ENCODE data around the gene CCL25. TPM values are rescaled to one million over a fixed set of nuclear protein-coding genes. Genes with fewer than 3 reads are reported as not detected.

Gene CCL25, protein sequence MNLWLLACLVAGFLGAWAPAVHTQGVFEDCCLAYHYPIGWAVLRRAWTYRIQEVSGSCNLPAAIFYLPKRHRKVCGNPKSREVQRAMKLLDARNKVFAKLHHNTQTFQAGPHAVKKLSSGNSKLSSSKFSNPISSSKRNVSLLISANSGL
- total RNA-seq (2022) = not detected in 2 replicates
- Bru-seq, nascent RNA = not detected
- not detected for BruChase-seq, experiment 1, labeled RNA remaining after a 2-hour chase
- BruChase-seq, experiment 2, labeled RNA remaining after a 6-hour chase = percentile 8 among the genes with signal in this experiment
- long read RNA-seq = 0 reads

DNA sequence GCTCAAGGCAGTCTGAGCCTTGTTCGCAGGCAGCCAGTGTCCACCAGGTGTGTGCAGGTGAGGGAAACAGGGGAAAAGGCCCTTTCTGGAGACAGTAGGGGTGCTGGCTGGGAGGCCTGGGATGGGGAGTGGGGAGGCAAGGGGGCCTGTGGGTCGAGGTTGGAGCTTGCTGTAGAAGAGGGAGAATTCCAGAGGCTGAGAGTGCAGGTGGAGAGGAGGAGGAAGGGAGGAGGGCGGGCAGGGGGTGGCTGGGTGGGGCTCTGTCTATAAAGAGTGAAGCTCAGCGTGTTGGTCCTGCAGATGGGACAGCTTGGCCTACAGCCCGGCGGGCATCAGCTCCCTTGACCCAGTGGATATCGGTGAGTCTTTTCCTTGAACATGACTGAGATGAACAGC is at the start of gene CCL25:
TSS of gene CCL25 (plus strand) at position 297 of the 396 bp plus-strand sequence. CDS start 290 bp downstream, outside the sequence.
- no peak within 1 kb of the TSS for H3K4me3 Mint-ChIP-seq (ENCODE audit: unreplicated experiment)

DNA sequence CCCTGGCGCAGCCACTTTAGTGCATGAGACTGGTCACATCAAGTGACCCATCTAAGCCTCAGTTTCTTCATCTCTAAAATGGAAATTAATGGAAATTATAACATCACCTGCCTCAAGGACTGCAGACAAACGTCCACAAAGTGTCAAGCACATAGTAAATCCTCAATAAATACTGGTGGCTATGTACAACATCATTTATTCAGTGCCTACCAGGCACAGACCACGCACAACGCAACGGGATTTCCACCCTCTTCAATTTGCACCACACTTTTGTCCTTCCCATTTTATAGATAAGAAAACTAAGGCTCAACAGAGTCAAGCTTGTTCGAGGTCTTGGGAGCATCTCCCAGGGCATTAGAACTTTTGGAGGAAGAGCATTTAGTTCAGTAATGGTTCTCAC is 48.6 kb upstream of the CCL25 start:
- no peak for DNase-seq
- H3K9me3 ChIP-seq = no peaks in the 10 kb centered on the region
- Mint-ChIP-seq H3K27me3 (ENCODE audit: insufficient read depth, unreplicated experiment) (no peaks in the 10 kb centered on the region), H3K4me3 (ENCODE audit: unreplicated experiment) (peak overlapping the region; percentile 83), H3K27ac (ENCODE audit: unreplicated experiment) (peak overlapping the region; percentile 16), H3K9me3 (ENCODE audit: unreplicated experiment) (no peaks in the 10 kb centered on the region), H3K4me1 (ENCODE audit: low read depth, unreplicated experiment) (peaks cover 18% of the 10 kb centered on the region), H3K36me3 (ENCODE audit: insufficient read depth, unreplicated experiment) (peaks cover 24% of the 10 kb centered on the region)
- BruUV-seq (replicated peaks) = TSS peak; percentile 65
- TF ChIP-seq, protein P1, sequence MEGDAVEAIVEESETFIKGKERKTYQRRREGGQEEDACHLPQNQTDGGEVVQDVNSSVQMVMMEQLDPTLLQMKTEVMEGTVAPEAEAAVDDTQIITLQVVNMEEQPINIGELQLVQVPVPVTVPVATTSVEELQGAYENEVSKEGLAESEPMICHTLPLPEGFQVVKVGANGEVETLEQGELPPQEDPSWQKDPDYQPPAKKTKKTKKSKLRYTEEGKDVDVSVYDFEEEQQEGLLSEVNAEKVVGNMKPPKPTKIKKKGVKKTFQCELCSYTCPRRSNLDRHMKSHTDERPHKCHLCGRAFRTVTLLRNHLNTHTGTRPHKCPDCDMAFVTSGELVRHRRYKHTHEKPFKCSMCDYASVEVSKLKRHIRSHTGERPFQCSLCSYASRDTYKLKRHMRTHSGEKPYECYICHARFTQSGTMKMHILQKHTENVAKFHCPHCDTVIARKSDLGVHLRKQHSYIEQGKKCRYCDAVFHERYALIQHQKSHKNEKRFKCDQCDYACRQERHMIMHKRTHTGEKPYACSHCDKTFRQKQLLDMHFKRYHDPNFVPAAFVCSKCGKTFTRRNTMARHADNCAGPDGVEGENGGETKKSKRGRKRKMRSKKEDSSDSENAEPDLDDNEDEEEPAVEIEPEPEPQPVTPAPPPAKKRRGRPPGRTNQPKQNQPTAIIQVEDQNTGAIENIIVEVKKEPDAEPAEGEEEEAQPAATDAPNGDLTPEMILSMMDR (IDR thresholded peaks at IDR 0.05; ENCODE audit: insufficient read depth in 1 of 2, low read depth in 1 of 2, low read length in 1 of 2, severe bottlenecking in 1 of 2, unreplicated experiment in 1 of 2) = no peak
- H3K4me1 ChIP-seq = peaks cover 12% of the 10 kb centered on the region; the same call in 1 of the 2 replicates
- H3K4me3 ChIP-seq (ENCODE audit: low read depth, low read length) = peak overlapping the region; percentile 71
- POLR2A ChIA-PET = no interaction called here
- CTCF ChIA-PET = interaction anchor here (1.8 kb wide), 1 partner anchor 25 kb away, joined by 5 read pairs; no protein-coding TSS in a partner anchor
- no peaks in the 10 kb centered on the region; the same call in 1 of the 2 replicates for H3K36me3 ChIP-seq (ENCODE audit: control insufficient read depth, insufficient read depth, low read length)
- intact Hi-C loops (cut with micrococcal nuclease; ENCODE audit: unreplicated experiment) = no loop called here
- H3K27me3 ChIP-seq (replicated peaks; ENCODE audit: control insufficient read depth, insufficient read depth, low read length) = no peaks in the 10 kb centered on the region

More for the DNA sequence above, at the start of gene CCL25:
- Mint-ChIP-seq H3K27me3 (ENCODE audit: insufficient read depth, unreplicated experiment) (no peaks in the 10 kb centered on the region), H3K36me3 (ENCODE audit: insufficient read depth, unreplicated experiment) (no peaks in the 10 kb centered on the region), H3K4me1 (ENCODE audit: low read depth, unreplicated experiment) (peaks cover 7% of the 10 kb centered on the region), H3K9me3 (ENCODE audit: unreplicated experiment) (no peaks in the 10 kb centered on the region), H3K27ac (ENCODE audit: unreplicated experiment) (no peak within 1 kb of the TSS)
- no TSS peak for BruUV-seq (replicated peaks)
- ChIA-PET CTCF (interaction anchor here (0.5 to 0.6 kb wide), 2 partner anchors 328 to 526 kb away, joined by 4 read pairs; no protein-coding TSS in a partner anchor), POLR2A (interaction anchor here (0.6 kb wide), 1 partner anchor 80 kb away, joined by 3 read pairs; no protein-coding TSS in a partner anchor)
- H3K4me1 ChIP-seq = peaks cover 4% of the 10 kb centered on the region; the same call in 1 of the 2 replicates
- H3K27me3 ChIP-seq (replicated peaks; ENCODE audit: control insufficient read depth, insufficient read depth, low read length) = no peaks in the 10 kb centered on the region
- intact Hi-C loops (cut with micrococcal nuclease; ENCODE audit: unreplicated experiment) = no loop called here
- TF ChIP-seq, protein P1 (IDR thresholded peaks at IDR 0.05; ENCODE audit: insufficient read depth in 1 of 2, low read depth in 1 of 2, low read length in 1 of 2, severe bottlenecking in 1 of 2, unreplicated experiment in 1 of 2) = no peak
- H3K36me3 ChIP-seq (ENCODE audit: control insufficient read depth, insufficient read depth, low read length) = no peaks in the 10 kb centered on the region
- H3K9me3 ChIP-seq = no peaks in the 10 kb centered on the region
- DNase-seq = no peak
- H3K4me3 ChIP-seq (ENCODE audit: low read depth, low read length) = no peak within 1 kb of the TSS

DNA sequence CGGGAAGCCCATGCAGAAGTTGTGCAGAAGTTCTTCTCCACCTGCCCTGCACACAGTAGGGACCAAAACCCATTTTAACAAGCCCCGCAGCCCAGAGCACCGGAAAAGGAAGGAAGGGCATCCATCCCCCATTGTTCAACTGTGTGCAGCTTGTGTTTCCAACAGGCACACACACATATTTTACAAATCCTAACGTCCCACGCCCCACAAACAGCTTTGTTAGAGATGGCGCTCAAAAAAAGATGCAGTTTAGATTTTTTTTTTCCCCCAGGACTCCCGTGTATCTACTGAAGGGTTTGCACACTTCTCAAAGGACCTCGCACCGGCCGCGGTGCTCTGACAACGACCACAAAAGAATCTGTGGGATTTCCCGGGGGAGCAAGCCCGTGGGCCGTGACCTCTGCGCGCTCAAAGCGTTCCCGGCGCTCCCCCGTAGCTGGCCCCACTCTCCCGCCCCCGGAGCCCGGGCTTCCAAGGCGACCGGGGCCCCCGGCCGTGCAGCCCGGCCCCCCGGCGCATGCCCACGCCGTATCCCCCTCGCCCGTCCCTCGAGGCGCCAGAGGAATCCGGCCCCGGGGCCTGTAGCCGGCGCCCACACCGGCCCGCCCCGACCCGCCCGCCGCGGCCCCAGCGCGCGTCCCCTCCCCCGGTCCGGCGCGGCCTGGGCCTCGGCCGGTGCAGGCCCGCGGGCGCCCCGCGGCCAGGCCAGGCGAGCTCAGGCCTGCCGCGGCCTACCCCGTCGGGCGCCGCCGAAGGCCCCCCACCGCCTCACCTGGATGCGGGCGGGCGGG is 47.6 kb upstream of the CCL25 start:
- intact Hi-C loops (cut with micrococcal nuclease; ENCODE audit: unreplicated experiment) = no loop called here
- H3K9me3 Mint-ChIP-seq (ENCODE audit: unreplicated experiment) = no peaks in the 10 kb centered on the region
- POLR2A ChIA-PET = interaction anchor here (1.3 to 1.9 kb wide), 2 partner anchors 24 to 85 kb away, joined by 4 to 11 read pairs; partner anchors contain the start of gene SNAPC2

More for the DNA sequence above, 47.6 kb upstream of the CCL25 start:
- DNase-seq = peak in 1 of 2 experiments; percentile 34
- peaks cover 20% of the 10 kb centered on the region for H3K36me3 Mint-ChIP-seq (ENCODE audit: insufficient read depth, unreplicated experiment)
- H3K4me1 Mint-ChIP-seq (ENCODE audit: low read depth, unreplicated experiment) = peaks cover 18% of the 10 kb centered on the region
- no peaks in the 10 kb centered on the region for H3K27me3 ChIP-seq (replicated peaks; ENCODE audit: control insufficient read depth, insufficient read depth, low read length)
- TF ChIP-seq, protein P1 (IDR thresholded peaks at IDR 0.05; ENCODE audit: insufficient read depth in 1 of 2, low read depth in 1 of 2, low read length in 1 of 2, severe bottlenecking in 1 of 2, unreplicated experiment in 1 of 2) = no peak
- peak overlapping the region; percentile 83 for H3K4me3 Mint-ChIP-seq (ENCODE audit: unreplicated experiment)
- H3K27ac Mint-ChIP-seq (ENCODE audit: unreplicated experiment) = peak overlapping the region; percentile 16
- CTCF ChIA-PET = interaction anchor here (0.6 to 1.8 kb wide), 4 partner anchors 24 to 149 kb away, joined by 3 to 9 read pairs (median 6); no protein-coding TSS in a partner anchor
- H3K27me3 Mint-ChIP-seq (ENCODE audit: insufficient read depth, unreplicated experiment) = no peaks in the 10 kb centered on the region
- BruUV-seq (replicated peaks) = no TSS peak
- H3K9me3 ChIP-seq = no peaks in the 10 kb centered on the region
- H3K4me1 ChIP-seq = peaks cover 12% of the 10 kb centered on the region; the same call in 1 of the 2 replicates
- peak overlapping the region; percentile 71 for H3K4me3 ChIP-seq (ENCODE audit: low read depth, low read length)
- H3K36me3 ChIP-seq (ENCODE audit: control insufficient read depth, insufficient read depth, low read length) = no peaks in the 10 kb centered on the region; the same call in 1 of the 2 replicates

All from Caco-2 (cell line).